Measurements from ENCODE around the gene KLF12.

Gene KLF12

DNA sequence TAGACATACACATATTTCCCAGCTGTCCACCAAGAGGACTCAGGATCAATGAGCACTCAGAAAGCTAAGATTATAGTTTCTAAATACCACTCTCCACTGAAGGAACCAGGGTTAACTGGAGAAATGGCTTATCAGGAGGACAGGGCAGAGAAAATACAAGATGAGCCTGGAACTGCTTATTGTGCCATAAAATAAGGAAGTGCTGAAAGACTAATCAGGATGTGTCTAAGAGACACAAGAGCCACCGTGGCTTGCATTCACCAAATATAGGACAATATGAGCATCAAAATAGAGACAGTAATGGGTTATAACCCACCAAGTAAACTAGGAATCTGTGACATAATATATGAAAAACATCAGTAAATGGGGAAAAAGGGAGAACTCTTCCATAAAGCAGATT, 32.8 kb downstream of the KLF12 start:
- DNase-seq (ENCODE audit: insufficient read length) (no peak), FAIRE-seq (no peak)
- TF ChIP-seq POLR2A (IDR thresholded peaks at IDR 0.05; ENCODE audit: low read depth, low read length) (no peak), POLR2AphosphoS5 (IDR thresholded peaks at IDR 0.05; ENCODE audit: low read depth, low read length) (no peak), TAF1 (IDR thresholded peaks at IDR 0.05; ENCODE audit: borderline replicate concordance, low read depth, low read length) (no peak)

- FAIRE-seq (no peak), DNase-seq (ENCODE audit: insufficient read length) (no peak)
- TF ChIP-seq TAF1 (IDR thresholded peaks at IDR 0.05; ENCODE audit: borderline replicate concordance, low read depth, low read length) (no peak), POLR2A (IDR thresholded peaks at IDR 0.05; ENCODE audit: low read depth, low read length) (no peak), POLR2AphosphoS5 (IDR thresholded peaks at IDR 0.05; ENCODE audit: low read depth, low read length) (no peak)
Observed at GRCh38 chr13:74098077-74098476, 36.1 kb downstream of the KLF12 start.

DNA sequence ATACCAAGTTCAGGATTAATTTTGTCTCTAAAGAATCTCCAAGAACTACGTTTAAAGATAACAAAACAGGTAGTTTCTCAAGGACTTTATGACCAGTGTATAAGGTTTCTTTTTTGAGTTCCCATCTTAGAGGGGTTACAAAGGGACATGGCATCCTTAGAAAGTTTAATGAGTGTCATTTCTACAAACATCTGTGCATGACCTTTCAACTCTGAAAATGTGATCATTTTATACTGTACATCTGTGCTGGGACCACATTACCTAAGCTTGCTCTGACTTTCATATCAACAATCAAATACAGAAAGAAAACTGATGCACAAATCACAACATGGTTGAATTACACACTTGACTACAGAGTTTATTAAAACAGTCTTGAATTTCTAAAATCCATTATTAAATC, 37.1 kb downstream of the KLF12 start:
- no peak for TF ChIP-seq POLR2A (IDR thresholded peaks at IDR 0.05; ENCODE audit: low read depth, low read length)
- no peak for TF ChIP-seq POLR2AphosphoS5 (IDR thresholded peaks at IDR 0.05; ENCODE audit: low read depth, low read length)
- TF ChIP-seq TAF1 (IDR thresholded peaks at IDR 0.05; ENCODE audit: borderline replicate concordance, low read depth, low read length): no peak
- no peak for FAIRE-seq

DNA sequence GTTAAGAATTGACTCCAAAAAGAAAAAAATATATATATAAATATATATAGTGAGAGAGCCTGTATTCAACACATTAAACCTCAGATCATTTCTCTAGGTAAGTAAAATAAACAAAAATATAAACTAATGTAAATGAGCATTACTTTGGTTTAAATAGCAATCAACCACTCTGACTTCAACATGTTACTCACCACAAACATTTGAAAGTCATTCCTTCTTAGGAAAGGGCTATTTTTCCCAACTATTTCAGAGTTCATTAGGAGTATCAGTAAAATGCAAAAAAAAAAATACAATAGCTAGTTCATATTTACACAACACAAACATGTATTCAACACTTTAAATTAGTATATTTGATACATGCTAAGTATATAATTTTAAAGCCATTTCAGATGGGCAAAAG, 40.5 kb downstream of the KLF12 start:
- no peak for FAIRE-seq
- no peak for DNase-seq (ENCODE audit: insufficient read length)
- TF ChIP-seq POLR2AphosphoS5 (IDR thresholded peaks at IDR 0.05; ENCODE audit: low read depth, low read length): no peak
- TF ChIP-seq TAF1 (IDR thresholded peaks at IDR 0.05; ENCODE audit: borderline replicate concordance, low read depth, low read length): no peak
- TF ChIP-seq POLR2A (IDR thresholded peaks at IDR 0.05; ENCODE audit: low read depth, low read length): no peak

More for the DNA sequence above, 37.1 kb downstream of the KLF12 start:
- no peak for DNase-seq (ENCODE audit: insufficient read length)

- DNase-seq (ENCODE audit: insufficient read length): no peak
Observed at GRCh38 chr13:74092711-74093110, 41.5 kb downstream of the KLF12 start.

GRCh38 chr13:74090869-74091605, 43.2 kb downstream of the KLF12 start:
- TF ChIP-seq TAF1 (IDR thresholded peaks at IDR 0.05; ENCODE audit: borderline replicate concordance, low read depth, low read length) (no peak), POLR2AphosphoS5 (IDR thresholded peaks at IDR 0.05; ENCODE audit: low read depth, low read length) (no peak), POLR2A (IDR thresholded peaks at IDR 0.05; ENCODE audit: low read depth, low read length) (no peak)
- DNase-seq (ENCODE audit: insufficient read length) (no peak), FAIRE-seq (no peak)

More at GRCh38 chr13:74092711-74093110, 41.5 kb downstream of the KLF12 start:
- FAIRE-seq: peak; percentile 40
- no peak for TF ChIP-seq POLR2A (IDR thresholded peaks at IDR 0.05; ENCODE audit: low read depth, low read length)
- TF ChIP-seq POLR2AphosphoS5 (IDR thresholded peaks at IDR 0.05; ENCODE audit: low read depth, low read length): no peak
- no peak for TF ChIP-seq TAF1 (IDR thresholded peaks at IDR 0.05; ENCODE audit: borderline replicate concordance, low read depth, low read length)

DNA sequence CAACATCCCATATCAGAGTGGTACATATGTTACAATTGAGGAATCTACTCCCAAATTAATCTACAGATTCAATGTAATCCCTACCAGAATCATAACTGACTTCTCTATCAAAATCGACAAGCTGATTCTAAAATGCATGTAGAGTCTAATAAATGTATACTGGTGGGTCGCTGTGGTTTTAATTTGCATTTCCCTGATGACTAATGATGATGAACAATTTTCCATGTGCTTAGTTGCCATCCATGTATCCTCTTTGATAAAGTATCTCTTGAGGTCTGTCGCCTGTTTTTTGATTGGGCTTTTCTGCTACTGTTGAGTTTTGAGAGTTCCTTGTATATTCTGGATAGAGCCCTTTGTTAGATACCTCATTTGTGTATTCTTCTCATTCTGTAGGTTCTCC, 43.8 kb downstream of the KLF12 start:
- FAIRE-seq (no peak), DNase-seq (ENCODE audit: insufficient read length) (no peak)
- TF ChIP-seq POLR2AphosphoS5 (IDR thresholded peaks at IDR 0.05; ENCODE audit: low read depth, low read length) (no peak), TAF1 (IDR thresholded peaks at IDR 0.05; ENCODE audit: borderline replicate concordance, low read depth, low read length) (no peak), POLR2A (IDR thresholded peaks at IDR 0.05; ENCODE audit: low read depth, low read length) (no peak)

- DNase-seq (ENCODE audit: insufficient read length) (no peak), FAIRE-seq (no peak)
- no peak for TF ChIP-seq POLR2AphosphoS5 (IDR thresholded peaks at IDR 0.05; ENCODE audit: low read depth, low read length)
- TF ChIP-seq POLR2A (IDR thresholded peaks at IDR 0.05; ENCODE audit: low read depth, low read length): no peak
Observed at GRCh38 chr13:74087357-74087756, 46.8 kb downstream of the KLF12 start.
